ENCODE data around the gene ASXL3. TPM values are rescaled to one million over a fixed set of nuclear protein-coding genes. Genes with fewer than 3 reads are reported as not detected.

The ASXL3 gene
- polyA plus RNA-seq, 3 donors = not detected

GRCh38 chr18:33749834-33750233 lies 171.8 kb downstream of the ASXL3 start:
- H3K4me1 ChIP-seq (ENCODE audit: control insufficient read depth in 1 of 2, insufficient read depth in 2 of 2, low read length in 2 of 2) = no peaks in the 10 kb centered on the region
- intact Hi-C loops (cut with micrococcal nuclease) = no loop called here

GRCh38 chr18:33750366-33750765 lies 172.3 kb downstream of the ASXL3 start:
- intact Hi-C loops (cut with micrococcal nuclease) = no loop called here
- H3K4me1 Mint-ChIP-seq = peaks cover 3% of the 10 kb centered on the region
- H3K9ac ChIP-seq (ENCODE audit: insufficient read depth, low read length, poor library complexity, severe bottlenecking) = no peak overlapping the region
- H3K36me3 Mint-ChIP-seq = no peaks in the 10 kb centered on the region
- H2AFZ ChIP-seq (ENCODE audit: insufficient read depth, low read depth, low read length, poor library complexity, severe bottlenecking) = no peak overlapping the region
- H3K27ac ChIP-seq (ENCODE audit: low read depth in 1 of 2, low read length in 2 of 2) = no peak overlapping the region
- no peaks in the 10 kb centered on the region for H3K27me3 ChIP-seq (ENCODE audit: control insufficient read depth in 2 of 2, insufficient read depth in 2 of 2, low read length in 2 of 2)
- no peak overlapping the region for H3K4me3 Mint-ChIP-seq
- no peak for DNase-seq
- no peaks in the 10 kb centered on the region for H4K20me1 ChIP-seq (ENCODE audit: insufficient read depth, low read length)
- H3K4me3 ChIP-seq (replicated peaks in 1 of 3; ENCODE audit: low read depth in 2 of 3, low read length in 3 of 3) = no peak overlapping the region
- H3K79me2 ChIP-seq (ENCODE audit: insufficient read depth, low read length) = no peaks in the 10 kb centered on the region
- no peak for TF ChIP-seq CTCF (IDR thresholded peaks at IDR 0.05)
- H3K4me1 ChIP-seq (ENCODE audit: control insufficient read depth in 1 of 2, insufficient read depth in 2 of 2, low read length in 2 of 2) = no peaks in the 10 kb centered on the region
- no peaks in the 10 kb centered on the region for H3K36me3 ChIP-seq (replicated peaks in 1 of 2; ENCODE audit: control insufficient read depth in 1 of 2, insufficient read depth in 2 of 2, low read length in 2 of 2)
- peaks cover 0 to under 1% (median 0%) of the 10 kb centered on the region in 7 donors for H3K9me3 Mint-ChIP-seq
- H3K27ac Mint-ChIP-seq = no peak overlapping the region
- H3K9me3 ChIP-seq (replicated peaks in 1 of 2; ENCODE audit: control insufficient read depth in 1 of 2, insufficient read depth in 1 of 2, low read length in 2 of 2) = no peaks in the 10 kb centered on the region
- H3K27me3 Mint-ChIP-seq (ENCODE audit: low read depth in 3 of 3) = peaks cover 0 to 2% (median 0%) of the 10 kb centered on the region in 3 donors
- no peak overlapping the region for H3K4me2 ChIP-seq (replicated peaks; ENCODE audit: extremely low read depth, low read length, poor library complexity, severe bottlenecking)
- no CpG with 5 or more reads among the region's 3 CpGs for WGBS (ENCODE audit: insufficient coverage)

More at GRCh38 chr18:33749834-33750233, 171.8 kb downstream of the ASXL3 start:
- Mint-ChIP-seq H3K36me3 (no peaks in the 10 kb centered on the region), H3K4me3 (no peak overlapping the region), H3K27ac (no peak overlapping the region), H3K9me3 (peaks cover 0 to 2% (median 0%) of the 10 kb centered on the region in 7 donors), H3K27me3 (ENCODE audit: low read depth in 3 of 3) (peaks cover 0 to 2% (median 0%) of the 10 kb centered on the region in 3 donors), H3K4me1 (peaks cover 3% of the 10 kb centered on the region)
- no peaks in the 10 kb centered on the region for H3K36me3 ChIP-seq (replicated peaks in 1 of 2; ENCODE audit: control insufficient read depth in 1 of 2, insufficient read depth in 2 of 2, low read length in 2 of 2)
- H2AFZ ChIP-seq (ENCODE audit: insufficient read depth, low read depth, low read length, poor library complexity, severe bottlenecking) = no peak overlapping the region
- 30% methylated on average over 6 of the region's 9 CpGs for WGBS (ENCODE audit: insufficient coverage)
- H3K4me2 ChIP-seq (replicated peaks; ENCODE audit: extremely low read depth, low read length, poor library complexity, severe bottlenecking) = no peak overlapping the region
- H3K4me3 ChIP-seq (replicated peaks in 1 of 3; ENCODE audit: low read depth in 2 of 3, low read length in 3 of 3) = no peak overlapping the region
- DNase-seq = no peak
- H3K9me3 ChIP-seq (replicated peaks in 1 of 2; ENCODE audit: control insufficient read depth in 1 of 2, insufficient read depth in 1 of 2, low read length in 2 of 2) = no peaks in the 10 kb centered on the region
- no peak overlapping the region for H3K27ac ChIP-seq (ENCODE audit: low read depth in 1 of 2, low read length in 2 of 2)
- no peaks in the 10 kb centered on the region for H4K20me1 ChIP-seq (ENCODE audit: insufficient read depth, low read length)
- TF ChIP-seq CTCF (IDR thresholded peaks at IDR 0.05) = no peak
- no peak overlapping the region for H3K9ac ChIP-seq (ENCODE audit: insufficient read depth, low read length, poor library complexity, severe bottlenecking)
- H3K27me3 ChIP-seq (ENCODE audit: control insufficient read depth in 2 of 2, insufficient read depth in 2 of 2, low read length in 2 of 2) = no peaks in the 10 kb centered on the region
- H3K79me2 ChIP-seq (ENCODE audit: insufficient read depth, low read length) = no peaks in the 10 kb centered on the region
